CD4-positive, alpha-beta T cell (primary cell): ENCODE measurements around the gene PGAP1. TPM values are rescaled to one million over a fixed set of nuclear protein-coding genes. Genes with fewer than 3 reads are reported as not detected.

Source experiments
- ATAC-seq: fragments of 200-7000 bp; cut with Tn5 transposase; one replicate; pipeline ENCODE4 v1.10.0; 2022; ENCODE audit warnings: mild to moderate bottlenecking; ENCODE audit not compliant: poor library complexity
- CTCF ChIA-PET: fragments of 350-600 bp; sonication (Branson Sonifier 250); formaldehyde crosslinking; loops from one replicate; lab custom pipeline; 2021; ENCODE audit warnings: antibody characterized with exemption, inconsistent platforms; lab: Charles Lee
- POLR2A ChIA-PET: fragments of 350-600 bp; sonication (Branson Sonifier 250); formaldehyde crosslinking; loops from one replicate; lab custom pipeline; 2021; ENCODE audit warnings: antibody characterized with exemption, inconsistent platforms; lab: Charles Lee
- DNase-seq, 14 experiments: peaks; one replicate each; pipeline ENCODE4 v3.0.0-alpha.2; 2013 to 2020; ENCODE audit warnings: mixed read lengths in 2 of 14
- H3K27ac ChIP-seq, 2 donors: one replicate each; pipeline versions ENCODE4 v1.5.1 to v1.7.0; 2013; ENCODE audit warnings: low read length in 2 of 2, low read depth in 1 of 2, mild to moderate bottlenecking in 1 of 2
- H3K27me3 ChIP-seq, 2 experiments: 1 replicate in 1 of 2; 2 replicates in 1 of 2; pipeline versions ENCODE4 v1.6.1 to v1.7.0; 2013; ENCODE audit warnings: low read length in 2 of 2, control low read depth in 1 of 2, mild to moderate bottlenecking in 1 of 2, moderate library complexity in 1 of 2; ENCODE audit not compliant: insufficient read depth in 2 of 2, control insufficient read depth in 1 of 2
- H3K36me3 ChIP-seq: one replicate; pipeline ENCODE4 v1.6.1; 2013; ENCODE audit warnings: low read length, control low read depth; ENCODE audit not compliant: insufficient read depth
- H3K4me1 ChIP-seq: one replicate; pipeline ENCODE4 v1.6.1; 2013; ENCODE audit warnings: low read length, control low read depth; ENCODE audit not compliant: insufficient read depth
- H3K4me3 ChIP-seq: one replicate; pipeline ENCODE4 v1.5.1; 2013; ENCODE audit warnings: mild to moderate bottlenecking, low read length, moderate library complexity
- H3K9me3 ChIP-seq, 2 experiments: 1 replicate in 1 of 2; 2 replicates in 1 of 2; pipeline versions ENCODE4 v1.6.1 to v1.7.0; 2013; ENCODE audit warnings: low read length in 2 of 2, mild to moderate bottlenecking in 2 of 2, control low read depth in 1 of 2, moderate library complexity in 1 of 2; ENCODE audit not compliant: control insufficient read depth in 1 of 2, insufficient read depth in 1 of 2
- H3K27ac Mint-ChIP-seq: one replicate; pipeline ENCODE4 v1.8.0; 2020; ENCODE audit warnings: mixed read lengths
- H3K27me3 Mint-ChIP-seq: one replicate; pipeline ENCODE4 v1.8.0; 2021; ENCODE audit warnings: mixed read lengths
- H3K36me3 Mint-ChIP-seq: one replicate; pipeline ENCODE4 v1.8.0; 2021; ENCODE audit warnings: low read depth, mixed read lengths
- H3K4me1 Mint-ChIP-seq: one replicate; pipeline ENCODE4 v1.8.0; 2021; ENCODE audit warnings: low read depth, mixed read lengths
- H3K4me3 Mint-ChIP-seq: one replicate; pipeline ENCODE4 v1.8.0; 2020; ENCODE audit warnings: mild to moderate bottlenecking, mixed read lengths
- H3K9me3 Mint-ChIP-seq: one replicate; pipeline ENCODE4 v1.8.0; 2020; ENCODE audit warnings: mixed read lengths
- intact Hi-C, 2 experiments: fragments of 100-400 bp; cut with DNase I in 1 of 2; cut with micrococcal nuclease in 1 of 2; formaldehyde crosslinking; loops; one replicate each; pipeline versions ENCODE4 v1.15.1 to v1.9.0; 2023 to 2025; cut with DNase I, micrococcal nuclease
- total RNA-seq, 174 experiments: library from RNA in 2 of 174; stranded (reverse) in 2 of 174; gene quantifications; one replicate each; pipeline ENCODE4 v1.2.3 and lab custom pipeline; 2021 to 2026
- TF ChIP-seq, protein P1 (sequence below): fragments of 200-600 bp; IDR thresholded peaks from one replicate; pipeline ENCODE4 v1.8.0; 2022; ENCODE audit warnings: antibody characterized with exemption, mild to moderate bottlenecking

Gene PGAP1
- total RNA-seq, 2 experiments from 2014 or later = 10.3 to 11.3 TPM

- Histone ChIP-seq H3K9me3 (no peaks in the 10 kb centered on the region), H3K27me3 (no peaks in the 10 kb centered on the region), H3K4me3 (no peak overlapping the region), H3K4me1 (no peaks in the 10 kb centered on the region), H3K27ac (no peak overlapping the region), H3K36me3 (peaks cover 3% of the 10 kb centered on the region)
- Mint-ChIP-seq H3K4me3 (no peak overlapping the region), H3K27me3 (no peaks in the 10 kb centered on the region), H3K9me3 (peaks cover 2% of the 10 kb centered on the region), H3K4me1 (no peaks in the 10 kb centered on the region), H3K36me3 (peaks cover 20% of the 10 kb centered on the region), H3K27ac (no peak overlapping the region)
- TF ChIP-seq, protein P1, sequence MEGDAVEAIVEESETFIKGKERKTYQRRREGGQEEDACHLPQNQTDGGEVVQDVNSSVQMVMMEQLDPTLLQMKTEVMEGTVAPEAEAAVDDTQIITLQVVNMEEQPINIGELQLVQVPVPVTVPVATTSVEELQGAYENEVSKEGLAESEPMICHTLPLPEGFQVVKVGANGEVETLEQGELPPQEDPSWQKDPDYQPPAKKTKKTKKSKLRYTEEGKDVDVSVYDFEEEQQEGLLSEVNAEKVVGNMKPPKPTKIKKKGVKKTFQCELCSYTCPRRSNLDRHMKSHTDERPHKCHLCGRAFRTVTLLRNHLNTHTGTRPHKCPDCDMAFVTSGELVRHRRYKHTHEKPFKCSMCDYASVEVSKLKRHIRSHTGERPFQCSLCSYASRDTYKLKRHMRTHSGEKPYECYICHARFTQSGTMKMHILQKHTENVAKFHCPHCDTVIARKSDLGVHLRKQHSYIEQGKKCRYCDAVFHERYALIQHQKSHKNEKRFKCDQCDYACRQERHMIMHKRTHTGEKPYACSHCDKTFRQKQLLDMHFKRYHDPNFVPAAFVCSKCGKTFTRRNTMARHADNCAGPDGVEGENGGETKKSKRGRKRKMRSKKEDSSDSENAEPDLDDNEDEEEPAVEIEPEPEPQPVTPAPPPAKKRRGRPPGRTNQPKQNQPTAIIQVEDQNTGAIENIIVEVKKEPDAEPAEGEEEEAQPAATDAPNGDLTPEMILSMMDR = no peak
- DNase-seq = no peak
- intact Hi-C loops = no loop called here
- ChIA-PET CTCF (interaction anchor here (0.7 kb wide), 1 partner anchor 768 kb away, joined by 3 read pairs; no protein-coding TSS in a partner anchor), POLR2A (no interaction called here)
- no peak for ATAC-seq
Observed at GRCh38 chr2:196853301-196854087, 73.0 kb downstream of the PGAP1 start.

DNA sequence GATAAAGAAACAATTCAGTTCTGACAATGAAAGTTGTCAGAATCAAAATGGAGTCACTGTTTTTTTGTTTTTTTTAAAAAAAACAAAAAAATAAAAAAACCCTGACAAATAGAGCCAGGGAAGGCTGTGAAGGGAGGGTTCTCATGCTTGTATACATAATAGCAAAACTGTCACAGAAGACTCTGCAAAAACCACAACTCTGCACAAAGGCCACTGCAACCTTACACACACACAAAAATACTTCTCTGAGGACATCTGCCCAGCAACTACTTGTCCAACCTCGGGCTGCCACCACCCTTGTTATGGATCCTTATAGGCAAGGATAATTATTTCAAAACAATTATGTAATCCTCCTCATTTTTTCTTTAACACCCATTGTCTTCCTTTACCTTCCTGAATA lies 75.4 kb downstream of the PGAP1 start:
- no peaks in the 10 kb centered on the region for H3K27me3 ChIP-seq
- Mint-ChIP-seq H3K4me1 (no peaks in the 10 kb centered on the region), H3K36me3 (peaks cover 15% of the 10 kb centered on the region), H3K4me3 (no peak overlapping the region), H3K9me3 (no peaks in the 10 kb centered on the region), H3K27ac (no peak overlapping the region), H3K27me3 (no peaks in the 10 kb centered on the region)
- H3K9me3 ChIP-seq = no peaks in the 10 kb centered on the region
- TF ChIP-seq, protein P1 = no peak
- H3K4me3 ChIP-seq = no peak overlapping the region
- intact Hi-C loops = no loop called here
- no peak for DNase-seq
- H3K4me1 ChIP-seq = no peaks in the 10 kb centered on the region
- ATAC-seq = no peak
- peaks cover 5% of the 10 kb centered on the region for H3K36me3 ChIP-seq
- CTCF ChIA-PET = no interaction called here
- POLR2A ChIA-PET = no interaction called here
- no peak overlapping the region for H3K27ac ChIP-seq

DNA sequence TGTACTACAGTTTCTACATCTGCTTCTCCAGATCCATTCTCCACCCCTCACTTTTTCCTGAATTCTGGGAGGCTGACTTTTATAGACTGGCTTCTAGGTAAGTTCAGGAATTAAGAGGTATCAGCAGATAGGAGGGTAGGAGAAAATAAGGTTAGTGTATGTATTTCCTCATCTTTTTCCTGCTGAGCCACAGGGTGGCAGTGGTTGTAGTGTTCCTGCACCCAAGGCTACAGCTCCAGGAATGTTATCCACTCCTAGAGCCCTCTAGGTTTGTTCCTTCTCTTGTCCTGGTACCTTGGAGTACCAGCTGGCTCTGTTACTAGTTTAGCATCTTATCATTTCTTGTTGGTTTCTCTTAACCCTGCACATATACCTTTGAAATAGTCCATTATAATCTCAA lies 76.6 kb downstream of the PGAP1 start:
- no peak overlapping the region for H3K4me3 ChIP-seq
- Mint-ChIP-seq H3K4me1 (no peaks in the 10 kb centered on the region), H3K27ac (no peak overlapping the region), H3K36me3 (peaks cover 23% of the 10 kb centered on the region), H3K27me3 (no peaks in the 10 kb centered on the region), H3K9me3 (no peaks in the 10 kb centered on the region), H3K4me3 (no peak overlapping the region)
- DNase-seq = peak in 1 of 14 experiments; percentile 11
- ChIA-PET POLR2A (no interaction called here), CTCF (no interaction called here)
- peaks cover 5% of the 10 kb centered on the region for H3K36me3 ChIP-seq
- TF ChIP-seq, protein P1 = no peak
- H3K4me1 ChIP-seq = no peaks in the 10 kb centered on the region
- intact Hi-C loops = no loop called here
- ATAC-seq = no peak
- H3K9me3 ChIP-seq = no peaks in the 10 kb centered on the region
- H3K27ac ChIP-seq = no peak overlapping the region
- H3K27me3 ChIP-seq = no peaks in the 10 kb centered on the region
